Activated T-cell treated with anti-CD3 and anti-CD28 coated beads, Interleukin-2, amount 50 U/mL, for 72 hours (primary cell): ENCODE data around the gene FNDC7. TPM values are rescaled to one million over a fixed set of nuclear protein-coding genes. Genes with fewer than 3 reads are reported as not detected.

ENCODE experiments used
- ATAC-seq, 2 donors: fragments of 150-1000 bp; cut with Tn5 transposase; replicated peaks in 1 of 2; 2 replicates each; pipeline ENCODE4 v1.10.0; 2021; ENCODE audit warnings: moderate library complexity in 2 of 2, mild to moderate bottlenecking in 1 of 2
- DNase-seq, 2 donors: peaks; one replicate each; pipeline ENCODE4 v3.0.0; 2021 to 2022; ENCODE audit warnings: mixed read lengths in 1 of 2
- H3K27ac Mint-ChIP-seq: one replicate; pipeline ENCODE4 v1.8.0; 2022; ENCODE audit warnings: mild to moderate bottlenecking, moderate library complexity, mixed read lengths
- H3K27me3 Mint-ChIP-seq: one replicate; pipeline ENCODE4 v1.8.0; 2022; ENCODE audit warnings: low read depth, mixed read lengths
- H3K36me3 Mint-ChIP-seq, 2 donors: one replicate each; pipeline ENCODE4 v1.8.0; 2022; ENCODE audit warnings: mixed read lengths in 2 of 2, mild to moderate bottlenecking in 1 of 2; ENCODE audit not compliant: insufficient read depth in 2 of 2
- H3K4me1 Mint-ChIP-seq: one replicate; pipeline ENCODE4 v1.8.0; 2022; ENCODE audit warnings: low read depth, mixed read lengths
- H3K4me3 Mint-ChIP-seq, 2 donors: one replicate each; pipeline ENCODE4 v1.8.0; 2022; ENCODE audit warnings: mild to moderate bottlenecking in 2 of 2, mixed read lengths in 2 of 2, moderate library complexity in 2 of 2
- H3K9me3 Mint-ChIP-seq, 2 donors: one replicate each; pipeline ENCODE4 v1.8.0; 2022; ENCODE audit warnings: mixed read lengths in 2 of 2
- total RNA-seq, 2 donors: library from RNA; stranded (reverse); gene quantifications; one replicate each; pipeline ENCODE4 v1.2.3, GENCODE V29; 2022

The FNDC7 gene
- total RNA-seq, 2 donors from 2014 or later: 0.14 to 0.26 TPM

DNA sequence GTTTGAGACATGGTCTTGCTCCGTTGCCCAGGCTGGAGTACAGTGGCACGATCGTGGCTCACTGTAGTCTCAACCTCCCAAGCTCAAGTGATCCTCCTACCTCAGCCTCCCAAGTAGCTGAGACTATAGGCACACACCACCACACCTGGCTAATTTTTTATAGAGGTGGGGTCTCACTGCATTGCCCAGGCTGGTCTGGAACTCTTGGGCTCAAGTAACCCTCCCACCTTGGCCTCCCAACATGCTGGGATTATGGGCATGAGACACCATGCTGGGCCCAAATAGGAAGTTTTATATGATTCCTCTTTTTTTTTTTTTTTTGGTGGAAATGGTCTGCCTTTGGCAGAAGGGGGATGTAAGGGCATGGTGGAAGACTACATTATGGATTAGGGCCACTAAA lies 6.1 kb upstream of the FNDC7 start:
- ATAC-seq: no peak
- no peaks in the 10 kb centered on the region for H3K9me3 Mint-ChIP-seq
- H3K27me3 Mint-ChIP-seq: no peaks in the 10 kb centered on the region
- H3K36me3 Mint-ChIP-seq: peaks cover 0 to 2% of the 10 kb centered on the region in 2 donors
- peaks cover 33% of the 10 kb centered on the region for H3K4me1 Mint-ChIP-seq
- no peak for DNase-seq
- H3K27ac Mint-ChIP-seq: no peak overlapping the region
- no peak overlapping the region for H3K4me3 Mint-ChIP-seq

DNA sequence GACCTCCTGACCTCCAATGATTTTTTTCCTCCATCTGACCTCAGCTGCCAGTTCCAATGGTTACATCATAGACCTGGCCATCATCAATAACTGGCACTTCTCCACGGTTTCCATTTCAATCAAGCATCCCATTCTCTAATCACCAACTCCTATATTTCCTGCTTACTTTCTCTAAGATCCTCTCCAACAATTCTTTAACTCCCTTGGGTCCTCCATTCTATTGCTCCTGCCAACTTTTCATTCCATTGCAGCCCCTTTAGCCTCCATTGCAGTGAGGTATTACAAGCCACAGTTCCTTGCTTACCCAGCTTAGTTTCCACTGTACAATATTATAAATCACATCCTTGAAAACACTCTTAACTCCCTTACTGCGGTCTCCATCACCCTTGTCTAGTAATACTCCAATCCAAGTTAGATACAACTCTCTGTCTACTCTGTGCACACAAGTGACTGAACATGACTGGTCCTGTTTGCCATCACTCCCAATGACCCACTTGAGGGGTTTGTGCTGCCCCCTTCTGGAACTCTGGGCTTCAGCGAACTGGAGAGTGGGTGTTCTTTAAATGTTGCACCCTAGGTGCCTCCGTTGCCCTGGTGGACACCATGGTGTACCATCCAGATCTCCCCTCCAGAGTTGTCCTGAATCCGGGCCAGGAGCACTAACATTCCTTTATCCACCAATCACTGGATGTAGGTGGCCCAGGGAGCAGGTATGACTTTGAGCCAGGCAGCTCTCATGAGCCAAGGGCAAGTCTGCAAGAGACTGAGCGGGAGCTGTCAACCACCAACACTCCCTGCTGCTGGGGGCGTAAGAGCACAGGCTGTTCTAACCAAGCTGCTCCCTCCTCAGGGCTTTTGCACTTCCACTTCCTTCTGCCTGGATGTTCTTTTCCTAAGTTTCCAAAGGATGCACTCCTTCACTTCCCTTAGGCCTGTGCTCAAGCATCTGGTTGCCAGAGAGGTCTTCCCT lies 3.7 kb upstream of the FNDC7 start:
- Mint-ChIP-seq H3K27ac (peak overlapping the region; percentile 38), H3K9me3 (no peaks in the 10 kb centered on the region), H3K4me3 (no peak overlapping the region), H3K4me1 (peaks cover 23% of the 10 kb centered on the region), H3K27me3 (no peaks in the 10 kb centered on the region), H3K36me3 (no peaks in the 10 kb centered on the region)
- DNase-seq (peak; percentile 69 to 71), ATAC-seq (peak; percentile 72)

DNA sequence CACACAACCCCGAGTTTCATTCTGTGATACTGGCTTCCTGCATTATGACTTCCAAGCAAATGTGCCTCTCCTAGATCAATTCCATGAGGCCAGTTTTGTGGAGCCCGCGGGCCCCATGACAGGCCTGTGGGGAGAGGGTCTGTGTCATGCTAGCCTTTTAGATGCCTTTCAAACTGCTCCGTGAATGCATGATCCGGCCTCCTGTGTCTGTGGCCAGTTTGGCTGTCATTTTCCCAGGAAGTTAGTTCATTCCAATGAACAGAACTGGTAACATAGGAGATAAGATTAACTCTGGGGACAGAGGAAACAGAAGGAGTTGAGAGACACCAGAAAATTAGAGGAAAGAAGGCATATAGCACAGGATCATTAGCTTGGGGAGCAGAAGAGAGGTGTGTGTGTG lies 3.2 kb downstream of the FNDC7 start:
- no peak overlapping the region for H3K4me3 Mint-ChIP-seq
- H3K27me3 Mint-ChIP-seq: no peaks in the 10 kb centered on the region
- no peak for ATAC-seq
- H3K9me3 Mint-ChIP-seq: no peaks in the 10 kb centered on the region
- no peak for DNase-seq
- no peaks in the 10 kb centered on the region for H3K36me3 Mint-ChIP-seq
- H3K27ac Mint-ChIP-seq: no peak overlapping the region
- H3K4me1 Mint-ChIP-seq: peaks cover 4% of the 10 kb centered on the region

DNA sequence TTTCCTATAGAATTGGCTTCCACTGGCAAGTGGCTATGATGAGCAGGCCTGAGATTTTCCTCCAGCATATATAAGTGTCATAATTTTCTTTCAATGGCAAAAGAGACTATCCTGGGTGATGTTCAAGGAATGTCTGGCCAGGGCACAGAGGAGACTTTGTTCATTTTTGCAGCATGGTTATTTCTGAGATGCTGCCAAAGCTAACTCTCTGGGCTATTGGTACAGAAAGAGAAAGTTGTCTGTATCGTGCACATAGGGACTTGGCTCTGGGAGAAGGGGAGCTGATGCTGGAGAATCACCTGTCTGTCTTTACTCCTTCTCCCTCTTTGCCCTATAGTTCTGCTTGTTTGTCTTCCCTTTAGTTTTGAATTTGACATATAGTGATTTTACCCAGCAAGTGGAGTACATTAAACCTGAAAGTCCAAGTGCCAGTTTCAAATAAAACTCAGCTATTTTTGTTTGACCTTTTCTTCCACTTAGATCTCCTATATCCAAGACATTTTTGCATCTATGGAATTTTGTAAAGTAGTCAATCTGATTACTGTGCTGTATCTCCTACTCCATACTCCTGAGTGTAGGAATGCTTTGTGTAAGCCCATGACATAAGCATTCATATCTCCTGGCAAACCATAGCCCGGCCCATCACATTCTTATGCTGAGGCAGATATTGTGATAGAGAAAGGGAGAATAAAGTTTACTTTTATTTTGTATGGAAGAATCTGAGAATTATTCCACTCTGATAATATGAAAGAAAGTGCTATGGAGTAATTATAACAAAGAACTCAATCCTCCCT lies 3.9 kb downstream of the FNDC7 start:
- Mint-ChIP-seq H3K36me3 (no peaks in the 10 kb centered on the region), H3K27ac (no peak overlapping the region), H3K4me3 (no peak overlapping the region), H3K27me3 (no peaks in the 10 kb centered on the region), H3K9me3 (no peaks in the 10 kb centered on the region), H3K4me1 (peaks cover 4% of the 10 kb centered on the region)
- no peak for DNase-seq
- no peak for ATAC-seq

DNA sequence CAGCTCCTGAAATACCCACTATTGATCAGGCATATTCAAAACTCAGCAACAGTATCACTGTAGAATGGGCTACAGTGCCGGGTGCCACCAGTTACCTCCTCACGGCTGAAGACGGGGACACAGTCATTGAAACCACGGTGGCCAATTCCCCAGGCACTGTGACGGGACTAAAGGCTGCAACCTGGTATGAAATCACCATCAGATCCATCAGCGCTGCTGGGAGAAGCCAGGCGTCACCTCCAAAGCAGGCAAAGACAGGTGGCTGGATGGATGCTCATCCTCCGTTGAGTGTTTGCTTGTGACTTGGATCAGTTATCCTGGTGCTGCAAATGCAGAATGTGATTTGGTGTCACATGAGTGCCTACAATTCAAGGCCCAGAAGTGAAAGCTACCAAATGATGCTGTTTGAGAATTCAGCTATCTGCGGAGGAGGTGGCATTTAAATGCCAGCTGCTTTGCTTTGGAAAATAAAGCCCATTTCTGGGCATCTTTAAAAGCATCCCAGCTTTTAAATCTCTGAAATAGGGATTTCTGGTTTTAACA lies 5.1 kb downstream of the FNDC7 start:
- no peak overlapping the region for H3K4me3 Mint-ChIP-seq
- peaks cover 4% of the 10 kb centered on the region for H3K4me1 Mint-ChIP-seq
- H3K36me3 Mint-ChIP-seq: no peaks in the 10 kb centered on the region
- no peaks in the 10 kb centered on the region for H3K27me3 Mint-ChIP-seq
- no peak overlapping the region for H3K27ac Mint-ChIP-seq
- ATAC-seq: no peak
- DNase-seq: no peak
- H3K9me3 Mint-ChIP-seq: no peaks in the 10 kb centered on the region

DNA sequence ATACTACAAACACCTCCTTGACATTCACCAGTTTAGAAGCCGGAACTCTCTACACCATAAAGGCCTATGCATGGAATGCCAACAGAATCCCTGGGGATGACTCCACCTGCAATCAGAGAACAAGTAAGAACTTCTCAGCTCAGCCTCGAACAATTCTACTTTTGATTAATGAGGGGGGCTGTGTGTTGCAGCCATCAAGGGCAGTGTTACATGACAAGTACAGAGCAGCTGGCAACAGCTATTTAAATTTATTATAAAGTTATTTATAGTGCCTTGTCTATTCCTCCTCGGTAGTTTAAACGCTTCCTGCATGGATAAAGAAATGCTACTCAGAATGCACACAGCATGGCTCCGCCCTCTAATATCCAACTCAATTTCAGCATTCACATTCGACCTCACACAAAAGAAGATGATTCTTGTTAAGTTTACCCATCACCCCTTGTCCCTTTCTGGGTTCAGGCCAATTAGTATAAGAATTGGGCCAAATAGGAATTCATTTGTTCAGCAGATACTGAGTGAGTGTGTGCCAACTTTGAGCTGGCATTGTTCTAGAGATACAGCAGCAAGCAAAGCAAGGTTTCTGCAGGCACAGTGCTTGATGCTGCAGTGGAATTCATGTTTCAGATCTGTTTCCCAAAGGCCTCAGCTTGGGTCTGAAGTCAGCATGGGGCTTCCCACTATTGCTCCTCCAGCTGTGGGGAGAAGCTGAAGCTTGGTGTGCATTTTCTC lies 6.4 kb downstream of the FNDC7 start:
- H3K27ac Mint-ChIP-seq: no peak overlapping the region
- H3K27me3 Mint-ChIP-seq: no peaks in the 10 kb centered on the region
- ATAC-seq (no peak), DNase-seq (no peak)
- H3K36me3 Mint-ChIP-seq: no peaks in the 10 kb centered on the region
- H3K9me3 Mint-ChIP-seq: no peaks in the 10 kb centered on the region
- no peak overlapping the region for H3K4me3 Mint-ChIP-seq
- peaks cover 4% of the 10 kb centered on the region for H3K4me1 Mint-ChIP-seq

DNA sequence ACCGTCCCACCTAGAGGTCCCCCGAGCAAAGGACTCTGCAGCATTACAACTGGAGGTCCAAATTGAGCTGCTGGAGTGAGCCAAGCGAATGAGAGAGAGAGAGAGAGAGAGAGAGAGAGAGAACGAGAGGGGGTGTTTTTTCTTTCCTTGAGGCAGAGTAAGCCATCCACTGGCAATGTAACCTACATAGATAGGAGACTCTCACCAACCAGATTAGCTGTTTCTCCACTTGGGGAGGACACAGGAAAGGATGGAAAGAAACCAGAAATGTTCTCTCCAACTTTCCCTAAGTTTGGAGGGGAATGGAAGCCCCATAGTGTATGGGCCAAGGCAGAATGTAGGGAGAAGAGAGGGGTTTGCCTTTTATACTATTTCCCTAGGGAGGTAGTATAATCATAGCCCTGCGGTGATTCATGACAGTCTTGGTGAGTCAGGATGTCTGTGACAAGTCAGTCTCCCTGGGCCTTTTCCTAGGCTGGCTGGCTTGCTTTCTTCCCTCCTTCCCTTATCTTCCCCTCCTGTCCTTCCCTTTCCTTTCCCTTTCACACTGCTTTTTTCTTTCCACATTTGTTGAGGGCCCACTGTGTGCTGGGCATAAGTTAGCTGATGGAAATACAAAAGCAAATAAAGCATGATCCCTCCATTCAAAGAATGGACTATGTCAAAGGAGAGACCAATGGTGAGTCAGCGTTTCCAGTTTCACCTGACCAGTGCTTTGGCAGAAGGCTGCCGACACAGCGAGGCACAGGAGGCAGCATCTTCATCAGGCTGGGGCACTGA lies 7.1 kb downstream of the FNDC7 start:
- DNase-seq: no peak
- ATAC-seq: peak in 1 of 2 donors; percentile 64
- Mint-ChIP-seq H3K36me3 (no peaks in the 10 kb centered on the region), H3K4me1 (peaks cover 4% of the 10 kb centered on the region), H3K4me3 (no peak overlapping the region), H3K9me3 (no peaks in the 10 kb centered on the region), H3K27ac (no peak overlapping the region), H3K27me3 (no peaks in the 10 kb centered on the region)

DNA sequence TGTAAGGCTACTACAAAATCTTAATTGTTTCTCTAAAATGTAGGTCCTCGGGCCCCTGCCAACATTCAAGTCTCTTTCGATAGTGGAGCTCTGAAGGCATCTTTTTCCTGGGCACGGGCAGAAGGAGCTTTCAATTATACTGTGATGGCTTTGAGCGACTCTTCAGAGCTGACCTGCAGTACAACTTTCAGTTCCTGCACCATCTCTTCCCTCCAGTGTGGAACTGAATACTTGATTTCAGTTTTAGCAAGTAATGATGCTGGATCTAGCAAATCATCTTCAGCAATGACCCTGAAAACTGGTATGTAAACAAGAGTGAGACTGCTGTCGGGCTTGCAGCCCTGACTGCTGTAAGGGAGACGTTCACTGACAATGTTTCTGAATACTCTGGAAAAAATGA lies 9.6 kb downstream of the FNDC7 start:
- H3K9me3 Mint-ChIP-seq: no peaks in the 10 kb centered on the region
- H3K4me3 Mint-ChIP-seq: no peak overlapping the region
- H3K36me3 Mint-ChIP-seq: no peaks in the 10 kb centered on the region
- H3K4me1 Mint-ChIP-seq: peaks cover 4% of the 10 kb centered on the region
- H3K27ac Mint-ChIP-seq: no peak overlapping the region
- no peak for ATAC-seq
- no peaks in the 10 kb centered on the region for H3K27me3 Mint-ChIP-seq
- no peak for DNase-seq

DNA sequence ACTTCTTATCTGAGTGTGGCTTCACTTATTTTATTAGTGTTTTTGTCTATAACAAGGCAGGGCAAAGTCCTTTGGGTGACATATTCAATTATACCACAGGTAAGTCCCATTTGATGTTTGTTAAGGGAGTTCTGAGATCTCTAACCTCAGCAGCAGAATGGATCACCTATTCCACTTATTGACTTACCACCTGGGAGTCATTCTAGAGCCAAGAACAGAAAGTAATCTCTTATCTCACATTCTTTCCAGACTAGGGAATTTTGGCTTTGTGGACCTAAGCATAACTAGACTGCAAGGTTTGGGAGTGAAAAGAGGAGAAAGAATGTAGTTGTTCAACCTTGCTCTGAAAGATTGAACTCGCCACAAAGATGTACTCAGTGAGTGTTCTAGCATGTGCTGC lies 13.2 kb downstream of the FNDC7 start:
- Mint-ChIP-seq H3K27ac (no peak overlapping the region), H3K27me3 (no peaks in the 10 kb centered on the region), H3K9me3 (no peaks in the 10 kb centered on the region), H3K4me3 (no peak overlapping the region), H3K4me1 (no peaks in the 10 kb centered on the region), H3K36me3 (no peaks in the 10 kb centered on the region)
- no peak for DNase-seq
- no peak for ATAC-seq

DNA sequence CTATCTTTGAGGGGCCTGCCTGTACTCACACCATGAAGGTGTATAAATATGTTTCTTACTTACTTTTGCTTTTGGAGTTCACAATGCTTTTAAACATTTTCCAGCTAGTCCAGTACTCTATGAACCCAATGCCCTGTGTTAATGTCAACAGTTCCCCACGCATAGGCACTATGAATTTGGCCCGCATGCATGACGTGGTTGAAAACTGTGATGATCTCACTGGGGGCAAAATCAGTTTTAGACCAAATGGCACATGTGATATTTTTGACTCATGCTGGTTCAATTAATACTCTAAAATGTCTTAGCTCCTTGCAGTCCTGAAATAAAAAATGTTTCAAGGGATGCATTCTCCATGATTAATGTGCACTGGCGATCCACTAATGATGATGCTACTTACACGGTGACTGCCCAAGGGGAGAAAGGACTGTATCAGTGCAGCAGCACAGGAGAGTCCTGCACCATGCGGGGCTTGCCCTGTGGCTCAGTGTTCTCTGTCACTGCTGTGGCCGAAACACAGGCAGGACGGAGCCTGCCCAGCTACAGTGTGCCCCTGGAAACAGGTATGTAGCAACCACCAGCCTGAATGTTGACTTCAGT lies 15.7 kb downstream of the FNDC7 start:
- H3K4me1 Mint-ChIP-seq: no peaks in the 10 kb centered on the region
- no peaks in the 10 kb centered on the region for H3K27me3 Mint-ChIP-seq
- ATAC-seq (no peak), DNase-seq (no peak)
- no peaks in the 10 kb centered on the region for H3K36me3 Mint-ChIP-seq
- no peaks in the 10 kb centered on the region for H3K9me3 Mint-ChIP-seq
- H3K4me3 Mint-ChIP-seq: no peak overlapping the region
- no peak overlapping the region for H3K27ac Mint-ChIP-seq

DNA sequence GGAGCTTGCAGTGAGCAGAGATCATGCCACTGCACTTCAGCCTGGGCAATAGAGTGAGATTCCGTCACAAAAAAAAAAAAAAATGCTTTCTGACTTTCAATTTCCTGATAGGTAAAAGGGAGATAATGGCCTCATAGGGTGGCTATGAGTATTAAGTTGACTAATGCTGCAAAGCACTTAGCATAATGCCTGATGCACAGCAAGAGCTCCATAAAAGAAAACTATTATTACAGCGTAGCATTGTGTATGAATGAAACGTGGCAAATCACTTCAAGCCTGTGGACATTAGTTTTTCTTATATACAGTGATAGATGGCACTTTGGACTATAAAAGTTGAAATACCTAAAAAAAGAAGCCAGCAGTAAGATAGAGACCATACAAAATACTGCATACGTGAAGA lies 16.8 kb downstream of the FNDC7 start:
- ATAC-seq: no peak
- no peaks in the 10 kb centered on the region for H3K36me3 Mint-ChIP-seq
- H3K4me1 Mint-ChIP-seq: no peaks in the 10 kb centered on the region

DNA sequence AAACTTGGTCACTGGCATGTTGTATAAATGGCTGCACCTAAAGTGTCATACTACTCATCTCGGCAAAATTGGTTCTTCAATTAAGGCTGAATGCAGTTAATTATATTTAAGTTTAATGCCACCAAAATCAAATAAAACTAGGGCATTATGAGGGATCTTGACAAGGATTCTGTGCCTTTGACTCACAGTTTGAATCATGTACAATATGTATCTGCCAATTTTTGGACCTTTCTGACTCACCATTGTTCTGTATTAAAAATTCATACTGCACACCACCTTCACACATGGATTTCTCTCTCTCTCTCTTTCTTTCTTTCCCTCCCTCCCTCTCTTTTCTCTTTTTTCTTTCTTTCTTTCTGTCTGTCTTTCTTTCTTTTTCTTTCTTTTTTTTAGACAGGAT lies 19.7 kb downstream of the FNDC7 start:
- DNase-seq (no peak), ATAC-seq (no peak)
- Mint-ChIP-seq H3K4me1 (no peaks in the 10 kb centered on the region), H3K27me3 (peaks cover 6% of the 10 kb centered on the region), H3K9me3 (no peaks in the 10 kb centered on the region), H3K36me3 (no peaks in the 10 kb centered on the region), H3K4me3 (no peak overlapping the region), H3K27ac (no peak overlapping the region)

More for the DNA sequence above, 16.8 kb downstream of the FNDC7 start:
- no peaks in the 10 kb centered on the region for H3K27me3 Mint-ChIP-seq
- H3K9me3 Mint-ChIP-seq: no peaks in the 10 kb centered on the region
- no peak overlapping the region for H3K4me3 Mint-ChIP-seq
- H3K27ac Mint-ChIP-seq: no peak overlapping the region
- no peak for DNase-seq
